Neural cell (in vitro differentiated cells): ENCODE results near the gene STAU1.
A peak's percentile ranks its signal among the peaks of the same experiment; 100 is the strongest.

Experiments
- CTCF ChIP-seq: fragments of 450-650 bp; IDR thresholded peaks from 2 replicates; pipeline ENCODE4 v1.5.1; 2014; ENCODE audit warnings: antibody characterized with exemption, mild to moderate bottlenecking, moderate library complexity; ENCODE audit not compliant: poor library complexity, severe bottlenecking
- EP300 ChIP-seq: fragments of 450-650 bp; conservative IDR thresholded peaks from 2 replicates; pipeline ENCODE4 v1.6.1; 2014; ENCODE audit warnings: antibody characterized with exemption, mild to moderate bottlenecking, moderate library complexity; ENCODE audit not compliant: poor library complexity, severe bottlenecking
- EZH2 ChIP-seq: fragments of 200-600, 300-800 bp; shearing (Covaris generic), sonication (generic); IDR thresholded peaks from 2 replicates; pipeline ENCODE4 v1.6.1; 2014; ENCODE audit warnings: antibody characterized with exemption, low read length, borderline replicate concordance, mild to moderate bottlenecking; ENCODE audit not compliant: insufficient read depth, poor library complexity, severe bottlenecking
- POLR2AphosphoS5 ChIP-seq: IDR thresholded peaks from 2 replicates; pipeline ENCODE4 v1.6.1; 2012
- RAD21 ChIP-seq: fragments of 450-650 bp; conservative IDR thresholded peaks from 2 replicates; pipeline ENCODE4 v1.6.1; 2014; ENCODE audit warnings: antibody characterized with exemption, mild to moderate bottlenecking, moderate library complexity
- REST ChIP-seq: IDR thresholded peaks from 2 replicates; pipeline ENCODE4 v1.6.1; 2012; ENCODE audit warnings: borderline replicate concordance
- SMC3 ChIP-seq: fragments of 450-650 bp; conservative IDR thresholded peaks from 2 replicates; pipeline ENCODE4 v1.6.1; 2014; ENCODE audit warnings: antibody characterized with exemption, mild to moderate bottlenecking, moderate library complexity; ENCODE audit not compliant: poor library complexity
- TAF1 ChIP-seq: IDR thresholded peaks from 2 replicates; pipeline ENCODE4 v1.6.1; 2012; ENCODE audit warnings: low read depth

GRCh38 chr20:49219091-49219923, 31.2 kb upstream of the STAU1 start, which contains the start of gene DDX27:
- TF ChIP-seq CTCF (no peak), POLR2AphosphoS5 (peak; percentile 89), TAF1 (peak; percentile 77), EP300 (peak; percentile 40), RAD21 (no peak), EZH2 (no peak), REST (peak; percentile 90), SMC3 (peak; percentile 21)
